ENCODE measurements around the gene EXOC4.

DNA sequence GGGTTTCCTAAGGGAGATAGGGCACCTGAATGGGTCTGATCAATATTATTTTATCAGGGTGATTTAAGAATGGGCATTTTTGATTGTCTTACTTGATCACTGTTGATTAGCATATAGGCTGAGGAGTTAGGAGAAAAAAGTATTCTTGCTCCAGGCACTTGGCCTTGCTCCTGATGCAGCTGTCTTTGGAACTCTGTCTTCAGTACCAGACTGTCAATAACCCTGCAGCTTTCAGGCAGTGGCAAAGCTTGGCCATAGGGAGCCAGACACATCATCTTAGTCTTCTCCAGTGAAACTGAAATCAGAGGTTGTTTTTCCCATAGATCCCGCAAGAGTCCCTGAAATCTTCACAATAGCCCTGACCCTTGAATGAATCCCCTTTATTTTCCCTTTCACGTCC is 47.2 kb downstream of the EXOC4 start:
- TF ChIP-seq SMAD3 (CRISPR knock-in tag; IDR thresholded peaks at IDR 0.05): no peak
- TF ChIP-seq FOXM1 (CRISPR knock-in tag; IDR thresholded peaks at IDR 0.05): no peak
- TF ChIP-seq POLR2AphosphoS5 (IDR thresholded peaks at IDR 0.05; ENCODE audit: low read depth, low read length): no peak

Data from HepG2 (cell line).